ENCODE measurements around the gene ANO1.

ANO1 gene

DNA sequence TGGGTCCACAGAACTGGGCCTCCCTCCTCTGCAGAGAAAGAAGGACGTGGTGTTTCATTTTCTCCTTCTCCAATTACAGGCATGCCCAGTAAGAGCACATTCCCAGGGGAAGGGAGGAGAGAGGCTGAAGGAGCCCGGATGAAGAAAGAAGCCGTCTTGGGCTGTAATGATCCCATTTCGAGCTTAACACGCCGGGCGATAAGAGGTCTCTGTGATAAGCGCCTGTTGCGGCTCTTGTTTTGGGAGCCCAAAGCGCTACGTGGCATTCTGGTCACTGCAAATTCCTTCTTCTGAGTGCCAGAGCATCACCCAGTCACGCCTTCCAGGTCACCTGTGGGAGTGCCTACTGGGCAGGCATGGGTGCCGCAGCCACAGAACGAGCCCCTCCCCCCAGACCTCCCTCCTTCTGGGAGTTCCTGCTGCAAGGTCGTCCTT is 57.5 kb downstream of the ANO1 start:
- DNase-seq (ENCODE audit: low read depth in 2 of 3, low spot score in 2 of 3): no peak

GRCh38 chr11:70137383-70137782 is 59.3 kb downstream of the ANO1 start:
- DNase-seq (ENCODE audit: low read depth in 2 of 3, low spot score in 2 of 3): no peak

GRCh38 chr11:70138403-70138802 is 60.3 kb downstream of the ANO1 start:
- no peak for DNase-seq (ENCODE audit: low read depth in 2 of 3, low spot score in 2 of 3)

- DNase-seq (ENCODE audit: low read depth in 2 of 3, low spot score in 2 of 3): no peak
Measured at GRCh38 chr11:70139785-70140410, 61.8 kb downstream of the ANO1 start.

DNA sequence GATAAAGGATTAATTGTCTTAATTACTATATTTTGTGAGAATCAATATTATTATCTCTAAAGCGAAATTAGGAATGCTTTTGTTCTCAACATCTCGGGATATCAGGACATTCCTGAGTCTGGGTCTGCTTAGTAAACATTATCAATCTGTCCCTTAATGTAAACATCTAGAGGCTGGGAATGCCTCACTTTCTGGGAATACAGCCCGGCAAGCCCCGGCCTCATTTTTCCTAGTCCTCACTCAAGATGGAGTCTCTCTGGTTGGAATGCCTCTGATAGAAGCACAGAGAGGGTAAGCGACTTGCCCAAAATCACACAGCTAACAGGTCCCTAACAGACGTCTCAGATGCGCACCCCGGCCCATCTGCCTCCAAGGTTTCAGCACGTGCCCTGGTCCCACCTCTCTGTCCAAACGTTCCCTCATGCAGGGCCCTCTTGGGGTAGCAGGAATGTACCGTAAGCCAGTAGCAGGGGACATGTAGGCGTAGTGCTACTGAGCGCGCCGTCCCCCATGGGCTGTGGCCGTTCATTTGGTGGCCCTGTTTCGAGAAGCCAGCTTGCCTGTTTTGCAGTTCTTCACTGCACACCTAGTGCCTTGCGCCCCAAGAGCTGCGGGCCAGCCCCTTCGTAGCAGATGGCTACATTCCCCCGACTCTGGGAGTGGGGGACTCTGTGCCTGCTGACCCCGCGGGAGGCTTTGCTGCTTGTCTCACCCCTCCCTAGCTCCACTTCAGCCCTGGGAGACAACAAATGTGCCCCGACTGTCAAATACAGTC is 62.8 kb downstream of the ANO1 start:
- no peak for DNase-seq (ENCODE audit: low read depth in 2 of 3, low spot score in 2 of 3)

DNA sequence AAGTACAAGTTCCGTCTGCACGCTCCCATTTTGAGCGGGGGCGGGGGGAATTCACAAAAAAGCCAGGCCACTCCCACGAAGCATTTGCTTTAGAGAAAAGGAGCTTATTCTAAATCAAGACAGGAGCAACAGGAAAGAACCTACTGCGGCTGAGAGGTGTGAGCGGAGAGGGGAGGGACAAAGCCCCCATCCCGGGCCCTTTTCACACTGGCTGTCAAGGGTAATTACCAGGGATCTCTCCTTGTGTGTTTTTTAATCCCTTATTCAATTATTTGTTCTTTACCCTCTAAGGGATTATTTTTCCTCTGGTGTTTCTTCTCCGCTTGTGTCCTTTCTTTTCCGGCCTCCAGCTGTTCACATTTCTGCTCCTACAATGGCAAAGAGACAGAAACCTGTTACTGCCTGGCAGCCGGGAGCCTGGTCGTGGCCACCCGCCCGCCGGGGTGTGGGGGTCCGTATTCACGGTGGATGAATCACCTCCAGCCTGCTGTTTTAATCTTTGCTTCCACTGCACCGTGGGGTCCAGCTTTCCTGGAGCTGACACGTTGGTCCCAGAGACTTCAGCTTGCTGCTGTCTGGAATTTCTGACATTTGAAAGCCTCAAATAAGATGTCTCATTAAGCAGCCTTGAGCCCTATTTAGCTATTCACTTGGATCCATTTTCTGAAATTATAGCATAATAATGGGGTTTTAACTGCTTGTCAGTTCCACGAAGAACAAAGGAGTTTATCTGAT is 63.5 kb downstream of the ANO1 start:
- no peak for DNase-seq (ENCODE audit: low read depth in 2 of 3, low spot score in 2 of 3)

DNA sequence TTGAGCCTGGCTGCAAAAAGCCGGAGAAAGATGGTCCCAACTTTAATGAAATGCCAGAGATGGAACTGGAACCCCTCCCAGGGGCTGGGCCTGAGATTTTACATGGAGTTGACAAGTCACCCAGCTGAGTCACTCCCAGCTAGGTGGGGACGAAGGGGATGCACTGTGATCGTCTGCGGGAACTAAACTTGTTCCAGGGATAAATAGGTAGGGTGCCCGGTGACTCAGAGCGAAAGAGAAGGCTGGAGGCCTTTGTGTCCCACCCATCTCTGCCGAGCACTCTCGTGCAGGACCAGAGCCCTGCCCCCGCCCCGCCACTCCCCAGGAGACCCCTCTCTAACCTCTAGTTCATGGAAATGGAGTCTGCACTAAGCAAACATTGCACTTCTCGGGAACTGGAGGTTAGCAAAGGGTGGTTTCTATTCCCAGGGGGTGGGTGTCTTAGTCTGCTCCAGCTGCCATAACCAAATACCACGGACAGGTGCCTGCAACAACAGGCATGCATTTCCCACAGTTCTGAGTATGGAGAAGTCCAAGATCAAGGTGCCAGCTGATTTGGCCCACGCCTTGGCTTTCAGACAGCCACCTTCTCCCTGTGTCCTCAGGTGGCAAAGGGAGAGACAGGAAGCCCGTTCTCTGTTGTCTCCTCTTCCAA is 64.2 kb downstream of the ANO1 start:
- no peak for DNase-seq (ENCODE audit: low read depth in 2 of 3, low spot score in 2 of 3)

GRCh38 chr11:70144262-70144661 is 66.1 kb downstream of the ANO1 start:
- no peak for DNase-seq (ENCODE audit: low read depth in 2 of 3, low spot score in 2 of 3)

- no peak for DNase-seq (ENCODE audit: low read depth in 2 of 3, low spot score in 2 of 3)
Measured at GRCh38 chr11:70145071-70145470, 67.0 kb downstream of the ANO1 start.

DNA sequence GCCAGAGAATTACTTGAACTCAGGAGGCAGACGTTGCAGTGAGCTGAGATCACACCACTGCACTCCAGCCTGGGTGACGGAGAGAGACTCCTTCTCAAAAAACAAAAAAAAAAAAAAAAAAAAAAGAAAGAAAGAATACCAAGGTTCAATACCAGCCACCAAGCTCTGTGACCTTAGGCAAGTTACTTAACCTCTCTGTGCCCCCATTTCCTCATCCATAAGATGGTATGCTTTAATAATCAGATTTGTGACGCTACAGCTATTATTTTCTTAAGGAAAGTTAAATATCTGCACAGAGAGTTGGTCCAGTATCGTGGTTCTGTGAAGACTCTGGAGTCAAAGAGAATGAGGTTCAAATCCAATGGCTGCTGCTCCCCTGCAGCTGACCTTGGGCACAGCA is 67.7 kb downstream of the ANO1 start:
- DNase-seq (ENCODE audit: low read depth in 2 of 3, low spot score in 2 of 3): no peak

- no peak for DNase-seq (ENCODE audit: low read depth in 2 of 3, low spot score in 2 of 3)
Measured at GRCh38 chr11:70146299-70146698, 68.2 kb downstream of the ANO1 start.

DNA sequence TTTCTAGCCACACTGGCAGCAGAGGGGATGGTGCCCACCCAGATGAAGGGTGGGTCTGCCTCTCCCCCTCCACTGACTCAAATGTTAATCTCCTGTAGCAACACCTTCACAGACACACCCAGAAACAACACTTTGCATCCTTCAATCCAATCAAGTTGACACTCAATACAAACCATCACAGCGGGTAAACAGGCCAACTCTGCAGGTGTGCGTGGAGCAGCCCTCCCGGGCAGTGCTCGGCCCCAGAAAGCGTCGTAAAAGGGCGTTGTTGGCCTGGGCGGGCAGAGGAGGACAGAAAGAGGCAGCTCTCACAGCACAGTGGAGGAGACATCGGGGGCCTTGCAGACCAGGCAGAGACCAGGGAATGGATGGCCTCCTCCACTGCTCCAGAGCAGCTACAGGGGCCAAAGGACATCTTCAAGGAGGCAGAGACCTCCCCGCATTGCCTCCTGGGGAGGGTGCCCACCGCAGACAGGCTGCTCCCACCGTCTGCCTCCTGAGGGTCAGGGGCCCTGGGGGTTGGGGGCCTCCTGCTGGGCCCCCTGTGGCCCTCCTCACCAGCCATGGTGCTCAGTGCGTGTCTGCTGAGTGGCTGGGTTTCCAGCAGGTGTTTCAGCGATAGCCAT is 68.9 kb downstream of the ANO1 start:
- no peak for DNase-seq (ENCODE audit: low read depth in 2 of 3, low spot score in 2 of 3)

DNA sequence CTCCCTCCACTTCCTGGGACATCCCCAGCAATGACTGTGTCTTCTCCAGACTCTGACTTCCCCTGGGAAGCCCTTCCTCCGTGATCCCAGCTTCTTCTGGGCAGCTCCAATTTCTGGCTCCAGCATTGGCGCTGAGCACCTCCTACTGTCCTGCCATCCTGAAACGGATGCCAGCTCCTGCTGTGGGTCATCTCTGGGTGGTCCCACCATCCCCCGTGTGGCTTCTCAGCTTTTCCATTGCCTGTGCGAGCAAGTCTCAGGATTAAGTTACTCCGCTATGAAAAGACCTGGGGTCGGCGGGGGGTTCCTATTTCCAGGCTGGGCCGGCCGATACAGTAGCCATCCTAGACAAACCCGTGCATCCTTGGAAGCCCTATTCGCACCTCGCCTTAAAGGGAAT is 69.6 kb downstream of the ANO1 start:
- no peak for DNase-seq (ENCODE audit: low read depth in 2 of 3, low spot score in 2 of 3)

GRCh38 chr11:70151671-70152070 is 73.6 kb downstream of the ANO1 start:
- DNase-seq (ENCODE audit: low read depth in 2 of 3, low spot score in 2 of 3): no peak

DNA sequence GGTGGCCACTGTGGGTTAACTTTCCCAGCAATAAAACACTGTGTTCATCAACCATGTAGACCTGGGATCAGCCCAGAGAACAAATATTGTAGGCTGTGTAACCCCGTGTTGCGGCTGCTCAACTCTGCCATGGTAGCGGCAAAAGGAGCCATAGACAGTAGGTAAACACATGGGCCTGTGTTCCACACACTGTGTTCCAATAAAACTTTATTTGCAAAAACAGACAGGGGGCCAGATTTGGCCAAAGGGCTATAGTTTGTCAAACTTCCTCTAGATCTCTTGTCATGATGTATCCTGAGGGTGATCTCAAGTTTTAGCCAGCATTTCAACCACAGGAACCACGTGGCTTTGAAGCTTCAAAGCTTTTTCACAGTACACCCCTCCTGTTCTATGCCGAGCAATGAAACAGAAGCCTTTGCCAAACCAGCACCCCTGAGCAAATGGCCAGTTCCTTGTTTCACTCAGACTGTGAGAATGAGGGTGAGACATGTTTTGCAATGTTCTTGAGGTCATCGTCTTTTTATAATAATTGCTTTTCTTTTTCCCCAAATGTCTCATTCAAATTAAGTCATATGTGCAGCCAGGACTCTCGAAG is 75.1 kb downstream of the ANO1 start:
- no peak for DNase-seq (ENCODE audit: low read depth in 2 of 3, low spot score in 2 of 3)

DNA sequence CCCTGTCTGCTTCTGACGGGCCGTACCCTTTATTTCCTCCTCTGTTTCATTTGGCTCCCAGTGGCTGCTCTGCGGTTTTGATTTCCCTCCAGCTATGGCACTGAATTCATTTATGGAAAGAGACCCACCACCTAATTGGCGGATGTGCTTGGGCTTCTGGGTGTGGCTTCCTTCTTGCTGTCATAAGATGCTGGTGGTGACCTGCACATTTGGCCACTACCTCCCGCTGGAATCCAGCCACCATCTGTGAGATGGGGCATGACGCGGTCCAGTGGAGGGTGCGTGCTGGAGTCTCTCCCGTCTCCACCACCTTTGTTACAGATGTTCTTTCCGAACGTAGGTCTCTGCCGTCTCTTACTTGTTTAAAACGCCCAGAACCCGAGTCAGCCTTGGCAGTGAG is 77.3 kb downstream of the ANO1 start:
- no peak for DNase-seq (ENCODE audit: low read depth in 2 of 3, low spot score in 2 of 3)

DNA sequence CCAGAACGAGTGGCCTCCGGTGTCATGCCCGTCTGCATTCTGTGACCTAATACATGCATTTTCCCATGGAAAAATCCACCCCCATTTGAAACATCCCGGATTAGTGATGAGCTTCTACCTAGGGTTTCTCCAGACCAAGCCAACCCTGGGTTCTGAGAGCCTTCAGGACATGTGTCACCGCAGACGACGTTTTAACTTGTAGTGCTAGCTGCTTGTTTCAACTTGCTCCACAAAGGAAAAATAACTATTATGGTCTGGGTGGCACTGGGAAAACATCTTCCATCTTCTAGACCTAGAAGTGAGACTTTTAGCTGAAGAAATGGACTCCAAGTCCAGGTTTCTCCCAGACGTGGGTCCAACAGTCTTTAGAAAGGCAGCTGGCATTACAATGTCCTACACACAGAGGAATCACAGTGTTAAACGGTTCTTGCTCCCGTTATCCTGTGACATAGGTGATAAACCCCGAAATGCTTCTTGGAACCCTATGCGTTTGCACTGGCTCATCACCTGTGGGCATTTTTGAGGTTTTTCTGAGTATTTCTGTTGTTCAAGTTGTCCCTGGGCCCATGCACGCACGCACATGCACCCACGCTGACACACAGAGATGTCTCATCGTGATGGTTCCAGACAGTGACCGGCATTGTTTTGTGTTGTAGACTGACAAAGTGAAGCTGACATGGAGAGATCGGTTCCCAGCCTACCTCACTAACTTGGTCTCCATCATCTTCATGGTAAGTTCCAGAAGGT is 78.3 kb downstream of the ANO1 start:
- DNase-seq (ENCODE audit: low read depth in 2 of 3, low spot score in 2 of 3): no peak

- DNase-seq (ENCODE audit: low read depth in 2 of 3, low spot score in 2 of 3): no peak
Measured at GRCh38 chr11:70158201-70158600, 80.1 kb downstream of the ANO1 start.

DNA sequence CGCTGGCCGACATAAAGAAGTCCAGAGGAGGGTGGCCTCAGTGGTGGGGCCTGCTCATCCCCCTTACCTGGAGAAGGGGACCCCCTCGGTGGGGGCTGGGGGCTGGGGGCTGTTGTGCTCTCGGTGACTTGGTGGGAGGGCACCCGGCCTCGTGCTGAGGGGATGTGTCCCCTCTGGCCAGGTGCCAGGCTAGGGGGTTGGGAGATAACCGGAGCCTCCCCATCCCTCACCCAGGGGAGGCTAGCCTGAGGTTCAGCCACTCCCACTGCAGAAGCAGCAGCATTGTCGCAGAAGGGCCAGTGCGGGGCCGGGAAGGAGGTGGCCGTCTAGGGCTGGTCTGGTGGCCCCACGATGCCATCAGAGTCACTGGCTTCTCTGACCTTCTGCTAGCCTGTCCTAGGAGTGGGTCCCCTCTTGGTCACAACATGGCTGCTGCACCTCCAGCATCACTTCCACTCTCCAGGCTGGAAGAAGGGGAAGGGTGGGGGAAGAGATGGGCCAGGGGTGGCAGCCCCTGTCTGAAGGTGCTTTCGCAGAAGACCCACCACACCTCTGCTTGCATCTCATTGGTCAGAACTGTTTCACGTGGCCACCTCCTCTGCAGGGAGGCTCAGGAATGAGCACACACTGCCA is 80.8 kb downstream of the ANO1 start:
- no peak for DNase-seq (ENCODE audit: low read depth in 2 of 3, low spot score in 2 of 3)
